Liver (tissue), 9 donors: ENCODE data around the gene ZNF532. TPM values are rescaled to one million over a fixed set of nuclear protein-coding genes. Genes with fewer than 3 reads are reported as not detected.

ENCODE experiments used
- DNase-seq: peaks from one replicate; pipeline ENCODE4 v3.0.0-alpha.2; 2017; ENCODE audit warnings: low spot score
- H3K27ac ChIP-seq, 2 donors: one replicate each; pipeline ENCODE4 v1.7.0; 2013; ENCODE audit warnings: inconsistent platforms in 2 of 2, low read length in 2 of 2, control low read depth in 1 of 2, low read depth in 1 of 2, mild to moderate bottlenecking in 1 of 2
- H3K27me3 ChIP-seq, 4 donors: one replicate each; pipeline versions ENCODE4 v1.6.1 to v1.7.0; 2013; ENCODE audit warnings: low read length in 3 of 4, inconsistent platforms in 1 of 4, mild to moderate bottlenecking in 1 of 4, moderate library complexity in 1 of 4; ENCODE audit not compliant: control insufficient read depth in 4 of 4, insufficient read depth in 4 of 4
- H3K36me3 ChIP-seq, 4 donors: one replicate each; pipeline versions ENCODE4 v1.6.1 to v1.7.0; 2013; ENCODE audit warnings: low read length in 3 of 4, mild to moderate bottlenecking in 3 of 4, low read depth in 1 of 4, moderate library complexity in 1 of 4; ENCODE audit not compliant: control insufficient read depth in 4 of 4, insufficient read depth in 3 of 4
- H3K4me1 ChIP-seq, 4 donors: one replicate each; pipeline versions ENCODE4 v1.6.1 to v1.7.0; 2013; ENCODE audit warnings: low read length in 3 of 4, mild to moderate bottlenecking in 3 of 4, moderate library complexity in 1 of 4; ENCODE audit not compliant: control insufficient read depth in 4 of 4, insufficient read depth in 4 of 4
- H3K4me3 ChIP-seq, 3 donors: one replicate each; pipeline versions ENCODE4 v1.6.1 to v1.7.0; 2013; ENCODE audit warnings: low read length in 3 of 3, control low read depth in 1 of 3, low read depth in 1 of 3, mild to moderate bottlenecking in 1 of 3
- H3K9ac ChIP-seq, 2 donors: one replicate each; pipeline ENCODE4 v1.7.0; 2013; ENCODE audit warnings: low read length in 2 of 2, mild to moderate bottlenecking in 2 of 2, moderate library complexity in 2 of 2, control low read depth in 1 of 2, low read depth in 1 of 2
- H3K9me3 ChIP-seq, 4 donors: one replicate each; pipeline versions ENCODE4 v1.6.1 to v1.7.0; 2013; ENCODE audit warnings: low read length in 3 of 4; ENCODE audit not compliant: control insufficient read depth in 4 of 4
- ATF3 ChIP-seq: IDR thresholded peaks from 2 replicates; pipeline ENCODE4 v1.6.1; 2016; ENCODE audit warnings: antibody characterized with exemption
- CTCF ChIP-seq: fragments of 150-350 bp; IDR thresholded peaks from 2 replicates; pipeline ENCODE4 v1.5.1; 2017; ENCODE audit warnings: improper control_type of control experiment, low read depth, low read length; ENCODE audit not compliant: missing input control
- EGR1 ChIP-seq, 2 donors: IDR thresholded peaks; 2 replicates each; pipeline ENCODE4 v1.6.1; 2016 to 2018; ENCODE audit warnings: antibody characterized with exemption in 2 of 2, low read depth in 2 of 2
- FOXA2 ChIP-seq: IDR thresholded peaks from 2 replicates; pipeline ENCODE4 v1.6.1; 2016; ENCODE audit warnings: antibody characterized with exemption
- GABPA ChIP-seq, 2 donors: IDR thresholded peaks in 1 of 2; conservative IDR thresholded peaks in 1 of 2; 2 replicates each; pipeline ENCODE4 v1.6.1; 2016; ENCODE audit warnings: antibody characterized with exemption in 2 of 2, mild to moderate bottlenecking in 1 of 2, moderate library complexity in 1 of 2
- HNF4A ChIP-seq, 2 donors: conservative IDR thresholded peaks; 2 replicates each; pipeline ENCODE4 v1.6.1; 2016; ENCODE audit warnings: antibody characterized with exemption in 2 of 2, mild to moderate bottlenecking in 2 of 2
- JUND ChIP-seq, 2 donors: IDR thresholded peaks; 2 replicates each; pipeline ENCODE4 v1.6.1; 2016; ENCODE audit warnings: antibody characterized with exemption in 2 of 2
- MAX ChIP-seq: IDR thresholded peaks from 2 replicates; pipeline ENCODE4 v1.6.1; 2016; ENCODE audit warnings: antibody characterized with exemption
- NR2F2 ChIP-seq: IDR thresholded peaks from 2 replicates; pipeline ENCODE4 v1.6.1; 2016; ENCODE audit warnings: antibody characterized with exemption
- RAD21 ChIP-seq, 2 donors: IDR thresholded peaks; 2 replicates each; pipeline ENCODE4 v1.6.1; 2016; ENCODE audit warnings: antibody characterized with exemption in 2 of 2, mild to moderate bottlenecking in 2 of 2
- REST ChIP-seq: IDR thresholded peaks from 2 replicates; pipeline ENCODE4 v1.6.1; 2016; ENCODE audit warnings: antibody characterized with exemption, mild to moderate bottlenecking
- RXRA ChIP-seq, 2 donors: IDR thresholded peaks; 2 replicates each; pipeline ENCODE4 v1.6.1; 2017 to 2018; ENCODE audit warnings: antibody characterized with exemption in 2 of 2, mild to moderate bottlenecking in 1 of 2
- SP1 ChIP-seq: IDR thresholded peaks from 2 replicates; pipeline ENCODE4 v1.6.1; 2018; ENCODE audit warnings: antibody characterized with exemption, mild to moderate bottlenecking
- TAF1 ChIP-seq: conservative IDR thresholded peaks from 2 replicates; pipeline ENCODE4 v1.6.1; 2016; ENCODE audit warnings: antibody characterized with exemption, mild to moderate bottlenecking
- YY1 ChIP-seq: IDR thresholded peaks from 2 replicates; pipeline ENCODE4 v1.6.1; 2016; ENCODE audit warnings: antibody characterized with exemption, mild to moderate bottlenecking
- ZBTB33 ChIP-seq: IDR thresholded peaks from 2 replicates; pipeline ENCODE4 v1.6.1; 2016; ENCODE audit warnings: antibody characterized with exemption
- WGBS: extraction: QIAGEN DNeasy Blood & Tissue Kit; methylation state at CpG from one replicate; pipeline ENCODE4 v1.1.7; 2013; 5-methylcytosine and 5-hydroxymethylcytosine counted together
- polyA plus RNA-seq, 2 donors: library from polyadenylated mRNA; stranded (reverse) in 1 of 2; unstranded in 1 of 2; fragments of 200-250 nt in 1 of 2; fragments of >200 nt in 1 of 2; fragmentation: Nextera tagmentation in 1 of 2; extraction: Ambion mirVana in 1 of 2; gene quantifications; one replicate each; pipeline versions ENCODE4 v1.2.1 to v1.2.3, GENCODE V29; 2013 to 2015
- total RNA-seq, 2 donors: library from RNA; depleted of rRNA; stranded (reverse); fragments of >200 nt; gene quantifications; one replicate each; pipeline ENCODE4 v1.2.3, GENCODE V29; 2014
- donor health status: healthy.
- donor health status: healthy.
- donor health status: healthy.
- donor health status: healthy.
- donor health status: healthy.

ZNF532 gene
- total and polyA plus RNA-seq, 4 donors = 0.68 to 5.6 (median 2.5) TPM

GRCh38 chr18:59033359-59033758 is 168.7 kb downstream of the ZNF532 start:
- DNase-seq = no peak
- Histone ChIP-seq H3K36me3 (no peaks in the 10 kb centered on the region), H3K9me3 (no peaks in the 10 kb centered on the region), H3K4me3 (no peak overlapping the region), H3K9ac (no peak overlapping the region), H3K4me1 (no peaks in the 10 kb centered on the region), H3K27me3 (no peaks in the 10 kb centered on the region), H3K27ac (no peak overlapping the region)
- TF ChIP-seq ZBTB33 (no peak), SP1 (no peak), CTCF (no peak), NR2F2 (no peak), TAF1 (no peak), EGR1 (IDR thresholded peaks at IDR 0.05; ENCODE audit: low read depth in 2 of 2) (no peak), RAD21 (IDR thresholded peaks at IDR 0.05) (no peak), FOXA2 (no peak), ATF3 (no peak), RXRA (IDR thresholded peaks at IDR 0.05) (no peak), JUND (IDR thresholded peaks at IDR 0.05) (no peak), YY1 (no peak), REST (no peak), MAX (no peak), GABPA (IDR thresholded peaks at IDR 0.05 in 1 of 2, conservative IDR thresholded peaks at IDR 0.05 in 1 of 2) (no peak)
- 87% methylated on average over 3 of the region's 3 CpGs for WGBS

- H3K27me3 ChIP-seq = no peaks in the 10 kb centered on the region
- no peak overlapping the region for H3K9ac ChIP-seq
- H3K36me3 ChIP-seq = no peaks in the 10 kb centered on the region
- no peaks in the 10 kb centered on the region for H3K4me1 ChIP-seq
- no peak for DNase-seq
- H3K9me3 ChIP-seq = no peaks in the 10 kb centered on the region
- H3K27ac ChIP-seq = no peak overlapping the region
- no peak overlapping the region for H3K4me3 ChIP-seq
- WGBS = 82% methylated on average over 5 of the region's 5 CpGs
- no peak for TF ChIP-seq TAF1
- TF ChIP-seq ATF3 = no peak
- no peak for TF ChIP-seq EGR1 (IDR thresholded peaks at IDR 0.05; ENCODE audit: low read depth in 2 of 2)
- no peak for TF ChIP-seq SP1
- TF ChIP-seq HNF4A (conservative IDR thresholded peaks at IDR 0.05) = no peak
- no peak for TF ChIP-seq ZBTB33
- TF ChIP-seq NR2F2 = no peak
- no peak for TF ChIP-seq FOXA2
- no peak for TF ChIP-seq MAX
- TF ChIP-seq CTCF = no peak
Measured at GRCh38 chr18:59033974-59034373, 169.3 kb downstream of the ZNF532 start.
